H9 (cell line): ENCODE measurements around the gene SYT17. TPM values are rescaled to one million over a fixed set of nuclear protein-coding genes. Genes with fewer than 3 reads are reported as not detected.

ENCODE experiments used
- DNase-seq: peaks from one replicate; pipeline ENCODE4 v3.0.0-alpha.2; 2017
- H2AFZ ChIP-seq: one replicate; pipeline ENCODE4 v1.6.1; 2013; ENCODE audit warnings: mild to moderate bottlenecking, low read length, control low read depth, moderate library complexity
- H2AK5ac ChIP-seq: 2 replicates; pipeline ENCODE4 v1.6.1; 2013; ENCODE audit warnings: low read length, control low read depth, mixed read lengths; ENCODE audit not compliant: insufficient read length
- H2BK120ac ChIP-seq: one replicate; pipeline ENCODE4 v1.6.1; 2013; ENCODE audit warnings: low read depth, mild to moderate bottlenecking, low read length, control low read depth, inconsistent platforms; ENCODE audit not compliant: poor library complexity, severe bottlenecking
- H2BK12ac ChIP-seq: 2 replicates; pipeline ENCODE4 v1.6.1; 2013; ENCODE audit warnings: low read length, control low read depth, mixed read lengths, low read depth; ENCODE audit not compliant: insufficient read length
- H2BK15ac ChIP-seq: 2 replicates; pipeline ENCODE4 v1.6.1; 2013; ENCODE audit warnings: low read depth, low read length, control low read depth
- H2BK20ac ChIP-seq: one replicate; pipeline ENCODE4 v1.6.1; 2013; ENCODE audit warnings: low read depth, mild to moderate bottlenecking, low read length, control low read depth, inconsistent platforms; ENCODE audit not compliant: poor library complexity, severe bottlenecking
- H2BK5ac ChIP-seq: 2 replicates; pipeline ENCODE4 v1.6.1; 2013; ENCODE audit warnings: low read length, control low read depth, mixed read lengths; ENCODE audit not compliant: insufficient read length
- H3K14ac ChIP-seq: 2 replicates; pipeline ENCODE4 v1.6.1; 2013; ENCODE audit warnings: low read length, control low read depth; ENCODE audit not compliant: insufficient read depth
- H3K18ac ChIP-seq: 2 replicates; pipeline ENCODE4 v1.6.1; 2013; ENCODE audit warnings: low read depth, mild to moderate bottlenecking, mixed read lengths, low read length, control low read depth; ENCODE audit not compliant: insufficient read length
- H3K23ac ChIP-seq: 2 replicates; pipeline ENCODE4 v1.6.1; 2013; ENCODE audit warnings: low read length, control low read depth, mixed read lengths, low read depth; ENCODE audit not compliant: insufficient read length
- H3K23me2 ChIP-seq: 2 replicates; pipeline ENCODE4 v1.6.1; 2013; ENCODE audit warnings: low read depth, mild to moderate bottlenecking, mixed read lengths, low read length, control low read depth; ENCODE audit not compliant: insufficient read length, poor library complexity, severe bottlenecking
- H3K27ac ChIP-seq: 2 replicates; pipeline ENCODE4 v1.5.1; 2013; ENCODE audit warnings: low read length, control low read depth, mixed read lengths, low read depth; ENCODE audit not compliant: insufficient read length
- H3K27me3 ChIP-seq: 2 replicates; pipeline ENCODE4 v1.6.1; 2013; ENCODE audit warnings: low read length, control low read depth, inconsistent platforms; ENCODE audit not compliant: insufficient read depth
- H3K4ac ChIP-seq: 2 replicates; pipeline ENCODE4 v1.6.1; 2013; ENCODE audit warnings: low read depth, mild to moderate bottlenecking, control low read depth, inconsistent platforms, low read length, moderate library complexity
- H3K4me1 ChIP-seq: 2 replicates; pipeline ENCODE4 v1.6.1; 2013; ENCODE audit warnings: low read length, control low read depth, inconsistent platforms; ENCODE audit not compliant: insufficient read depth
- H3K4me2 ChIP-seq: 2 replicates; pipeline ENCODE4 v1.6.1; 2013; ENCODE audit warnings: low read length, control low read depth, mixed read lengths; ENCODE audit not compliant: insufficient read length, insufficient read depth
- H3K56ac ChIP-seq: 2 replicates; pipeline ENCODE4 v1.6.1; 2013; ENCODE audit warnings: low read depth, mild to moderate bottlenecking, mixed read lengths, low read length, control low read depth; ENCODE audit not compliant: insufficient read length
- H3K79me1 ChIP-seq: 2 replicates; pipeline ENCODE4 v1.6.1; 2013; ENCODE audit warnings: low read depth, mild to moderate bottlenecking, moderate library complexity, low read length, control low read depth, inconsistent platforms; ENCODE audit not compliant: insufficient read depth, poor library complexity, severe bottlenecking
- H3K79me2 ChIP-seq: 2 replicates; pipeline ENCODE4 v1.6.1; 2013; ENCODE audit warnings: low read length, control low read depth, inconsistent platforms; ENCODE audit not compliant: insufficient read depth
- H3K9ac ChIP-seq: 2 replicates; pipeline ENCODE4 v1.6.1; 2013; ENCODE audit warnings: low read length, control low read depth, mixed read lengths; ENCODE audit not compliant: insufficient read length; ENCODE audit errors: extremely low read depth
- H3K9me3 ChIP-seq: one replicate; pipeline ENCODE4 v1.6.1; 2013; ENCODE audit warnings: low read depth, low read length, inconsistent platforms; ENCODE audit not compliant: control insufficient read depth
- H3T11ph ChIP-seq: one replicate; pipeline ENCODE4 v1.6.1; 2013; ENCODE audit warnings: mild to moderate bottlenecking, low read length, control low read depth, inconsistent platforms
- H4K20me1 ChIP-seq: one replicate; pipeline ENCODE4 v1.6.1; 2013; ENCODE audit not compliant: control insufficient read depth, insufficient read length, insufficient read depth
- H4K5ac ChIP-seq: 2 replicates; pipeline ENCODE4 v1.6.1; 2013; ENCODE audit warnings: low read depth, mild to moderate bottlenecking, mixed read lengths, low read length, control low read depth; ENCODE audit not compliant: insufficient read length
- H4K8ac ChIP-seq: replicated peaks from 2 replicates; pipeline ENCODE4 v1.6.1; 2013; ENCODE audit warnings: low read length, control low read depth, mixed read lengths, low read depth; ENCODE audit not compliant: insufficient read length
- H4K91ac ChIP-seq: 2 replicates; pipeline ENCODE4 v1.6.1; 2013; ENCODE audit warnings: low read depth, mild to moderate bottlenecking, moderate library complexity, mixed read lengths, low read length, control low read depth; ENCODE audit not compliant: insufficient read length
- H3K27ac Mint-ChIP-seq, 3 experiments: 2 replicates in 2 of 3; 3 replicates in 1 of 3; pipeline ENCODE4 v1.8.0; 2020 to 2021; ENCODE audit warnings: mixed read lengths in 3 of 3, mild to moderate bottlenecking in 1 of 3, moderate library complexity in 1 of 3
- H3K27me3 Mint-ChIP-seq: 2 replicates; pipeline ENCODE4 v1.8.0; 2021; ENCODE audit warnings: low read depth, mild to moderate bottlenecking, moderate library complexity, mixed read lengths
- H3K36me3 Mint-ChIP-seq, 3 experiments: 2 replicates in 2 of 3; 3 replicates in 1 of 3; pipeline ENCODE4 v1.8.0; 2020 to 2021; ENCODE audit warnings: low read depth in 3 of 3, mixed read lengths in 3 of 3; ENCODE audit not compliant: insufficient read depth in 1 of 3
- H3K4me1 Mint-ChIP-seq, 2 experiments: 2 replicates each; pipeline ENCODE4 v1.8.0; 2020; ENCODE audit warnings: mixed read lengths in 2 of 2
- H3K4me3 Mint-ChIP-seq, 2 experiments: 2 replicates in 1 of 2; 3 replicates in 1 of 2; pipeline ENCODE4 v1.8.0; 2020 to 2021; ENCODE audit warnings: mild to moderate bottlenecking in 2 of 2, mixed read lengths in 2 of 2, moderate library complexity in 1 of 2
- H3K9me3 Mint-ChIP-seq, 2 experiments: 2 replicates in 1 of 2; 3 replicates in 1 of 2; pipeline ENCODE4 v1.8.0; 2020; ENCODE audit warnings: mild to moderate bottlenecking in 2 of 2, mixed read lengths in 2 of 2, moderate library complexity in 1 of 2
- CTCF ChIP-seq: fragments of 200-600 bp; sonication (generic); conservative IDR thresholded peaks from 3 replicates; pipeline ENCODE4 v1.8.0; 2021; ENCODE audit warnings: antibody characterized with exemption, mild to moderate bottlenecking
- WGBS: extraction: QIAGEN DNeasy Blood & Tissue Kit; methylation state at CpG from one replicate; pipeline ENCODE4 v1.1.7; 2013; ENCODE audit warnings: missing lambda C conversion rate, low lambda C conversion rate, mixed read lengths; ENCODE audit not compliant: insufficient read length; ENCODE audit errors: extremely low coverage; 5-methylcytosine and 5-hydroxymethylcytosine counted together
- total RNA-seq: library from RNA; stranded (reverse); gene quantifications from 2 replicates; pipeline ENCODE4 v1.2.1, GENCODE V29; 2021

The SYT17 gene
- total RNA-seq, 1 experiment from 2014 or later, result 3.0 TPM

GRCh38 chr16:19165101-19165500 is 2.9 kb upstream of the SYT17 start:
- no peak overlapping the region for H3K18ac ChIP-seq
- no peak overlapping the region for H3K14ac ChIP-seq
- no peak overlapping the region for H2AFZ ChIP-seq
- Mint-ChIP-seq H3K4me1 (peaks cover 4% of the 10 kb centered on the region in 2 experiments), H3K9me3 (no peaks in the 10 kb centered on the region), H3K27me3 (peaks cover 14% of the 10 kb centered on the region), H3K27ac (no peak overlapping the region), H3K36me3 (no peaks in the 10 kb centered on the region), H3K4me3 (no peak overlapping the region)
- no peak overlapping the region for H3K4ac ChIP-seq
- no peak overlapping the region for H3K56ac ChIP-seq
- peaks cover 6% of the 10 kb centered on the region; the same call in 1 of the 2 replicates for H3K27me3 ChIP-seq
- no peak overlapping the region for H4K8ac ChIP-seq
- no peak overlapping the region for H2BK120ac ChIP-seq
- no peak overlapping the region for H2BK15ac ChIP-seq
- H2BK5ac ChIP-seq, result no peak overlapping the region
- H3K79me1 ChIP-seq, result no peaks in the 10 kb centered on the region
- no peaks in the 10 kb centered on the region for H3K9me3 ChIP-seq
- no peak overlapping the region for H4K91ac ChIP-seq
- no peaks in the 10 kb centered on the region for H4K20me1 ChIP-seq
- no peak overlapping the region for H3T11ph ChIP-seq
- no CpG with 5 or more reads among the region's 5 CpGs for WGBS
- no peak overlapping the region for H2AK5ac ChIP-seq
- H4K5ac ChIP-seq, result no peak overlapping the region
- no peak overlapping the region for H3K4me2 ChIP-seq
- H3K27ac ChIP-seq, result no peak overlapping the region
- no peak for TF ChIP-seq CTCF
- H2BK20ac ChIP-seq, result no peak overlapping the region
- H3K4me1 ChIP-seq, result no peaks in the 10 kb centered on the region
- H3K23me2 ChIP-seq, result peaks cover 12% of the 10 kb centered on the region
- H3K9ac ChIP-seq, result no peak overlapping the region
- DNase-seq, result no peak
- no peaks in the 10 kb centered on the region for H3K79me2 ChIP-seq
- H3K23ac ChIP-seq, result no peak overlapping the region
- no peak overlapping the region for H2BK12ac ChIP-seq
